GM12891 (cell line): Measurements from ENCODE around the gene AP1B1.
A peak's percentile ranks its signal among the peaks of the same experiment; 100 is the strongest.
"Not testable (repeated sequence)": the region's sequence is repeated elsewhere in the genome, so short reads cannot be mapped to it uniquely, and the experiment has no call there.

Source experiments
- DNase-seq: peaks from one replicate; pipeline ENCODE4 v3.0.0; 2011; ENCODE audit warnings: low spot score; ENCODE audit not compliant: insufficient read length
- FAIRE-seq: peaks from 2 replicates; lab custom pipeline; 2011; peaks lifted over from hg19 to GRCh38; lab: Jason Lieb, UNC
- PAX5 ChIP-seq: IDR thresholded peaks from 2 replicates; pipeline ENCODE4 v1.6.1; 2011; ENCODE audit warnings: low read length, moderate library complexity, mild to moderate bottlenecking; ENCODE audit not compliant: insufficient read depth, severe bottlenecking
- POLR2A ChIP-seq: IDR thresholded peaks from 2 replicates; pipeline ENCODE4 v1.6.1; 2011; ENCODE audit warnings: low read depth, low read length, control low read depth
- POLR2AphosphoS5 ChIP-seq: IDR thresholded peaks from 2 replicates; pipeline ENCODE4 v1.6.1; 2011; ENCODE audit warnings: low read depth, low read length, control low read depth
- POU2F2 ChIP-seq: IDR thresholded peaks from 2 replicates; pipeline ENCODE4 v1.6.1; 2011; ENCODE audit warnings: low read depth, mild to moderate bottlenecking, control low read depth, low read length, moderate library complexity
- SPI1 ChIP-seq: IDR thresholded peaks from 2 replicates; pipeline ENCODE4 v1.6.1; 2011; ENCODE audit warnings: low read depth, low read length, control low read depth
- TAF1 ChIP-seq: IDR thresholded peaks from 2 replicates; pipeline ENCODE4 v1.6.1; 2011; ENCODE audit warnings: low read depth, low read length, control low read depth

The AP1B1 gene

DNA sequence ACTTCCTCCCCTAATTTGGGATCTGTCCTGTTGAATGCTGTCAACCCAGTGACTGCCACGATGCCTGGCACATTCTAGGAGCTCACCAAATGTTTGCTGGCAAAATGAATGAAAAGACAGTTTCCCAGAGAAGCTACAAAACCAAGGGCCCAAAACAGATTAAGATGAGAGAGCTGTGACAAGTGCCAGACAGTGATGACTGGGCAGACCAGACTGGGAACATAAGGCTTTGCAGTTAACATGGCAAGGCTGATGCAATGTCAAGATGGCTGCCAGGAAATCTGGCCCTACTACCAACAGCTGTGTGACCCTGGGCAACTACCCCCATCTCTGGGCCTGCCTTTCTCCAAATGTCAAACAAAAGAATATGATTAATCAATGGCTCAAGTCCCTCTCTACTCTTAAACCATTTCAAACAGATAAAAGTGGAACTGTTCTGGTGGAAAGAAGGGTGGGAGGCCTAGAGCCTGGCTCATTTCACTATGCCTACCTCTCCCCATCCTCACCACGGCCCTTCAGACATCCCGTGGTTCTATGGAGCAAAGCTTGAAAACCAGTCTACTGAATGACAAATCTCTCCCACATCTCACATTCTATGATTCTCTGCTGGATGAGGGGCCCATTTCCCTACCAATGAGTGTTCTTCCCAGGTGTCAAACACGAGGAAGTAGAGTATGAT, 12.8 kb downstream of the AP1B1 start:
- DNase-seq (no peak), FAIRE-seq (no peak)
- no peak for TF ChIP-seq PAX5
- TF ChIP-seq POU2F2, result no peak
- no peak for TF ChIP-seq POLR2A

DNA sequence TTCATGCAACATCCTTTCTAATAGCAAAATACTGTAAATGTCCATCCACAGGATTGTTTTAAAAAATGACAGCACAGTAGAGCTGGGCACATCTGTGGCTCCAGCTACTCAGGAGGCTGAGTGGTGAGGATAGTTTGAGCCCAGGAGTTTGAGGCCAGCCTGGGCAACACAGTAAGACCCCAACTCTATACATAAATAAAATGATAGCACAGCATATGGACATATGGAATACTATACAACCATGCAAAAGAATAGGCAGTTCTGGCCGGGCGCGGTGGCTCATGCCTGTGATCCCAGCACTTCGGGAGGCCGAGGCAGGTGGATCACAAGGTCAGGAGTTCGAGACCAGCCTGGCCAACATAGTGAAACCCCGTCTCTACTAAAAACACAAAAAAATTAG, 13.6 kb downstream of the AP1B1 start:
- DNase-seq, FAIRE-seq: not testable (repeated sequence)

DNA sequence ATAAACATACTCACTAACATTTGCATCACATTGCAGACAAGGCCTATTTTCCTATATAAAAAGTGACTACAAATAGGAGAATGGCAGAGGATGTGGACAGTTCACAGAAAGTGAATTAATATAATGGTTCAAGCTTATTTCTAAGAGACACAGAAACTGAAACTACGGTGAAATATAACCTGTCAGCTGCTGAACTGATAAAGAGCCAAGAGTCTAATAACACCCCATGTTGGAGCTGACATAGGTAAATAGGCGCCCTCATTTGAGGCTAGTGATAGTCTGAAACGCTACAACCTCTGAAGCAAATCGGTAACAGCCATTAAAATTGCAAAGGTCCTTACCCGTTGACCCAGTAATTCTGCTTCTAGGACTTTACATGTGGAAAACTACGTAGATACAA, 14.0 kb downstream of the AP1B1 start:
- FAIRE-seq (no peak), DNase-seq (no peak)
- TF ChIP-seq TAF1 (no peak), SPI1 (no peak), POLR2A (no peak), POLR2AphosphoS5 (no peak), POU2F2 (no peak), PAX5 (no peak)

DNA sequence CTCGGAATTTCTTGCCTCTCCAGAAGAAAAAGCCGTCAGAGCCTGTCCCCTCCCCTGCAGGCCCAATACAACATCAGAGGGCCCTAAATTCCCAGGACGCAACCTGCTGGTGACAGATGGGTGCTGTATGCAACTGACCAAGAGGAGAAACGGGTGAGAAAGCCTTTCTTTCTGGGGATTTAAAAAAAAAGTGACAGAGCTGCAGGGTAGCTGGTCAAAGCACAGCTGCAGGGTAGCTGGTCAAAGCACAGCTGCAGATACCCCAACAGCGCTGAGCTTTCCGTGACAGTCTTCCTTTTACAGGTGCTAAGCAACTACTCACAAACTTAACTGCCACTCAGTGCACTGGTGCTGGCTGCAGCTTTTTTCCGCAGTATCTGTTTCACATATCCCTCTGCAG, 17.8 kb downstream of the AP1B1 start:
- DNase-seq (no peak), FAIRE-seq (peak; percentile 26)

DNA sequence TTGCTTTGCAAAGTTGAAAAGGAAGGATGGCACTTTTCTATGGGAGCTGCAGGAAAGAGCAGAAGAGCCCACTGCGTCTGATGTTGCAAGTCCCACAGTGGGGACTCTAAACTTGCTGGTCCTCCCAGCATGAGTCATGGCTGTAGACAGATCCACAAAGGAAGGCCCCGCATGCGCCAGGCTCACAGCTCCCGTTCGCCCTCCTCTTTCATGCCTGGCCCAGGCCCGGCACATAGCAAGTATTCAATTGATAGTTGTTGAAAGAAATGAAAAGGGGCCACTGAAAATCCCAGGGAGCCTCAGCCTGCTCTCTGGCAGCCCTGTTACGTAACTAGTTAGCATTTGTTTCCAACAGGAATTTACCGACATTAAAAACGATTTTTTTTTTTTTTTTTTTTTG, 18.9 kb downstream of the AP1B1 start:
- DNase-seq (no peak), FAIRE-seq (no peak)
- no peak for TF ChIP-seq POLR2AphosphoS5
- TF ChIP-seq POU2F2, result no peak
- no peak for TF ChIP-seq PAX5

More for the DNA sequence above, 17.8 kb downstream of the AP1B1 start:
- TF ChIP-seq SPI1, result no peak
- no peak for TF ChIP-seq POU2F2
- TF ChIP-seq POLR2AphosphoS5, result no peak
- no peak for TF ChIP-seq TAF1

DNA sequence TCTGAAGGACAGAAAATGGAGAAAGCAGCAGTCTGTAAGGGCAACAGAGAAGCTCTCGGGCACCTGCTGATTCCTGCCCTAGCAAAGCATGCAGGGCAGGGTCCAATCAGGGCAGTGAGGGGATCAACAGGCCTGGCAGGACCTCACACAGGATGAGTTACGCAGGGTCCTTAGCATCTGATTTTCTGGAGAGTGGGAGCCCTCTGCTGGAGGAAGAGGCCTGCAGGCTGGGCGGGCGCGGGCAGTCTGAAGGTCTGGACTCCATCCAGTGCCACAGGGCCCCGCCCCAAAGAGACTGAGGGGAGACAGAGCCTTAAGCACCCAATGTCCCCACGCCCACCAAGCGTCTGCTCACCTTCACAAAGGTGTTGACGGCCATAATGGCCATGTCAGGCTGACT, 28.9 kb downstream of the AP1B1 start:
- no peak for TF ChIP-seq POU2F2
- TF ChIP-seq POLR2AphosphoS5, result no peak
- no peak for TF ChIP-seq PAX5
- no peak for TF ChIP-seq SPI1
- no peak for TF ChIP-seq POLR2A
- no peak for TF ChIP-seq TAF1
- FAIRE-seq (no peak), DNase-seq (no peak)

DNA sequence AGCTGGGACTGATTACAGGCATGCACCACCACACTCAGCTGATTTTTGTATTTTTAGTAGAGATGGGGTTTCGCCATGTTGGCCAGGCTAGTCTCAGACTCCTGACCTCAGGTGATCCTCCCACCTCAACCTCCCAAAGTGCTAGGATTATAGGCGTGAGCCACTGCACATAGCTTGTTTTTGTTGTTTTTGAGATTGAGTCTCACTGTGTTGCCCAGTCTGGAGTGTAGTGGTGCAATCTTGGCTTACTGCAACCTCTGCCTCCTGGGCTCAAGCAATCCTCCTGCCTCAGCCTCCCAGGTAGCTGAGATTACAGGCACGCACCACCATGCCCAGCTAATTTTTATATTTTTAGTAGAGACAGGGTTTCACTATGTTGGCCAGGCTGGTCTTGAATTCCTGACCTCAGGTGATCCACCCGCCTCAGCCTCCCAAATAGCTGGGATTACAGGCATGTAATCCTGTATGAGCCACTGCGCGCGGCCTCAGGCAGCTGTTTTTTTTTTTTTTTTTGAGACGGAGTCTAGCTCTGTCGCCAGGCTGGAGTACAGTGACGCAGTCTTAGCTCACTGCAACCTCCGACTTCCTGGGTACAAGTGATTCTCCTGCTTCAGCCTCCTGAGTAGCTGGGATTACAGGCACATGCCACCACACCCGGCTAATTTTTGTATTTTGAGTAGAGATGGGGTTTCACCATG, 31.0 kb downstream of the AP1B1 start:
- DNase-seq, FAIRE-seq: not testable (repeated sequence)

DNA sequence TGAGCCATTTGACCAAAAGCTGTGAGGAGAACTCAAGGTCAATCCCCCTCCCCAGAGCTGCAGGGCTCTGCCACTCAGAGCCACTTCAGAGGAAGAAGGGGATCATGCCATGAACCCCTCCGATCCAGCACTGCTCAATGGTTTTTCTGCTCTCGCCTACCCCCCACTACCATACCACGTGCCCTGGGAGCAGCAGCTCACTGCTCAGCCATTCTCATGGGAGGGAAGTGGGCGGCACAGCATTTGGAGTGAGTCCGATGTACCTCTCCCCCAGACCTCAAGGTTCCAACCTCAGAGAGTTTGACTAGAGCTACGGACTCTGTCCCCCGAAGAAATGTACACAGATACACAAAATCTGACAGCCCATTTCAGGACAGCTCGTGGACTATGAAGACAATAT, 34.5 kb downstream of the AP1B1 start:
- no peak for DNase-seq
- TF ChIP-seq POU2F2 (no peak), POLR2AphosphoS5 (no peak), SPI1 (no peak), PAX5 (no peak), TAF1 (no peak), POLR2A (no peak)
- FAIRE-seq, result no peak

DNA sequence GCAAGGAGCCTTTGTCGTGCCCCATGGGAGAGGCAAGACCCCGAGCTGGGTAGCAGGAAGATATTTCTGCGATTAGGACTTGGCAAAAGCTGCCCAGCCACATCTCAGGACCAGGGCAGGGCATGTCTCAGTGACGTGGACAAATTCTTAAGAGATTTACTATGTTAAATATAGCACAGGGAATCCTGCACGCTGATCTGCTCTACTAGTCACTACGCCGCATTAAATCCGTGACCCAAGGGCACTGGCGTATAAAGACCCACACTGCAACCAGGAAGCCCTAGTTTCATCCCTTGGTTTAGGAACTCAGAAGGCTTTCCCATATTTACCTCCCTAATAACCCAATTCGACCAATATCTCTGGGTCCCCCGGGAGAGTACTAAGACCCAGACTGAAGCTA, 35.1 kb downstream of the AP1B1 start:
- FAIRE-seq (no peak), DNase-seq (no peak)
- TF ChIP-seq POLR2AphosphoS5 (no peak), POLR2A (no peak), PAX5 (no peak), TAF1 (no peak), POU2F2 (no peak), SPI1 (no peak)

DNA sequence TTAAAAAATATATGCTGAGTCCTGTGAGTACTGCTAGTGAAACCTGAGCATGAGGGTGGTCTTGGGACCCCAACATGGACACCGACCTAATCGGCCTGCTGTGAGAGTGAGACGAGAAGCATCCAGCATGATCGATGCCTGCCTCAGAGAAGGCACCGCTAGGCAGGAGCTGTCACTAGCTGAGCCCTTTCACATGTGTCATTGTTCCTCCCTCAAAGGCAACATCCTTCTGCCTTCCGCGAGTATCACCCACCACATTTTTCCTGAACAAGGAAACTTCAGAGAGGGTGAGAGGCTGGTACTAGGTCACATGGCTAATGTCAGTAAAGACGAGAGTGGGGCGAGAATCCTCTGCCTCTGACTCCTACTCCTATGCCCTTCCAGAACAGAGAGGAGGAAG, 35.6 kb downstream of the AP1B1 start:
- no peak for FAIRE-seq
- no peak for TF ChIP-seq TAF1
- TF ChIP-seq PAX5, result no peak
- TF ChIP-seq POU2F2, result no peak
- no peak for TF ChIP-seq POLR2A
- TF ChIP-seq SPI1, result no peak
- no peak for TF ChIP-seq POLR2AphosphoS5

DNA sequence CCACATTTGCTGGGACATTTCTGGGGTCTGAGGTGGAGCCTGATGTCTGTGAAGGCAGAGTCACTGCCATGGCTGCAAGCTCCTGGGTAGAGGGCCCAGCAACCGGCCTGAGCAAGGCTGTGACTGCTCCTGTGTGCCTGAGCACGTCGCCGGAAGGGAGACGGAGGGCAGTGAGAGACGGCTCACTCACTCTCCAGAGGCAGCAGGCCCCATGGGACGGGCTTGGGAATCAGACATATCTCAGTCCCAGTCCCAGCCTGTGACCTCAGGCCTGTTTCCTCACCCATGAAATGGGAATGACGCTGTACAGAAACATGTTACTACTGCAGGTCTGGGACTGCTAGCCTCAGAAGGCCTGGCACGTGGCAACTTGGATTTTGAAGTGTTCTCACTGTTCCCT, 36.5 kb downstream of the AP1B1 start:
- TF ChIP-seq TAF1, result no peak
- DNase-seq (no peak), FAIRE-seq (no peak)

More for the DNA sequence above, 35.6 kb downstream of the AP1B1 start:
- DNase-seq, result no peak

DNA sequence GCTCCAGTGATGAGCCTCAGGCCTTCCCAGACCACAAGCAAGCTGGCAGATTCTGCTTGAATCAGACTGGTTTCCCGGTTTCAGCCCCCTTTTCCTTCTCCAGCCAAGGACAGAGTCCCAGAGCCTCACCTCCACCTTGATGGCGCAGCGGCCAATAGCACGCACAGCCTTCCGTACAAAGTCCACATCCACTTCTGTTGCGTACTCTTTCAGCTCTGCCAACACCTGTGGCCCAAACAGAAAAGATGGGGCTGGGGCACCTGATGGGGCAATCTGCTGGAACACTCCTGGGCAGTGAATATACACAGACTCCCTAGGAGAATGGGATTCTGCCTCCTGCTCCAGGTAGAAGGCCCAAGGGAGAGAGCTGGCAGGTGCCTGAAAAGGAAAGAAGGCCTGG, 37.3 kb downstream of the AP1B1 start:
- DNase-seq (no peak), FAIRE-seq (no peak)
- no peak for TF ChIP-seq TAF1
- TF ChIP-seq POLR2A, result no peak
- no peak for TF ChIP-seq PAX5
- no peak for TF ChIP-seq POU2F2
- no peak for TF ChIP-seq SPI1
